Myometrial cell (primary cell): ENCODE data around the gene BLNK. TPM values are rescaled to one million over a fixed set of nuclear protein-coding genes. Genes with fewer than 3 reads are reported as not detected.

Experiments
- total RNA-seq: library from RNA; depleted of rRNA; stranded (reverse); fragments of >200 nt; gene quantifications from 2 replicates; pipeline ENCODE4 v1.2.3, GENCODE V29; 2015

BLNK gene
- total RNA-seq, result not detected in 2 replicates

GRCh38 chr10:96271016-96271815 is at the start of gene BLNK:
Gene BLNK (minus strand): TSS chr10:96271569. CDS start chr10:96271398, 171 bp downstream.

DNA sequence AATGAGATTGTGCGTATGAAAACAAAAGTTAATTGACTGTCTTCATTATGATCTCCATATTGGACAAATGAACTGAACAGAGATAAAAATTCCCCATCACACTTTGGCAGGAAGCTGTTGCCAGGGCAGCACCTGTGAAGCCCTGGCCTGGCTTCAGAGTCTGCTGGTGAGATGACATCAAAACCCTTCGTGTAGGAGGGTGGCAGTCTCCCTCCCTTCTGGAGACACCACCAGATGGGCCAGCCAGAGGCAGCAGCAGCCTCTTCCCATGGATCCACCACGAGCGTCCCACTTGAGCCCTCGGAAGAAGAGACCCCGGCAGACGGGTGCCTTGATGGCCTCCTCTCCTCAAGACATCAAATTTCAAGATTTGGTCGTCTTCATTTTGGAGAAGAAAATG is 32.9 kb upstream of the BLNK start, which contains the start of gene DNTT:
Gene DNTT, plus strand, starts transcription at position 205 of the 400 bp plus-strand sequence. Its CDS starts 64 bp downstream, at position 269.

Other genes starting within 250 kb of the BLNK start
- gene CCNJ, start 228.0 kb downstream of the BLNK start, total RNA-seq, result 1.8 and 3.5 TPM in 2 replicates
- gene ZNF518A, start 141.3 kb downstream of the BLNK start, total RNA-seq, result 4.6 and 7.8 TPM in 2 replicates
- not detected in 2 replicates for gene DNTT, start 32.9 kb upstream of the BLNK start, total RNA-seq
- not detected in 2 replicates for gene OPALIN, start 87.4 kb upstream of the BLNK start, total RNA-seq
- gene TLL2, start 242.4 kb upstream of the BLNK start, total RNA-seq, result not detected in 2 replicates